ENCODE data around the gene PRDM16. TPM values are rescaled to one million over a fixed set of nuclear protein-coding genes. Genes with fewer than 3 reads are reported as not detected.

The PRDM16 gene
- polyA plus RNA-seq, 1 of the 3 experiments (the other 2 are of a cell fraction) = not detected

- Histone ChIP-seq H3K27ac (ENCODE audit: low read depth in 2 of 2, low read length in 1 of 2) (no peak overlapping the region), H3K9me2 (no peaks in the 10 kb centered on the region), H3K4me1 (ENCODE audit: control insufficient read depth in 1 of 2, insufficient read depth in 2 of 2, low read depth in 1 of 2, low read length in 1 of 2) (no peaks in the 10 kb centered on the region), H3K4me3 (ENCODE audit: low read depth in 2 of 2, low read length in 1 of 2) (no peak overlapping the region), H3F3A (replicated peaks; ENCODE audit: insufficient read depth) (no peaks in the 10 kb centered on the region), H3K79me2 (ENCODE audit: insufficient read depth) (no peaks in the 10 kb centered on the region), H3K36me3 (replicated peaks in 1 of 2; ENCODE audit: control insufficient read depth in 1 of 2, insufficient read depth in 2 of 2, low read length in 1 of 2) (no peaks in the 10 kb centered on the region), H3K4me2 (no peak overlapping the region), H4K20me1 (ENCODE audit: insufficient read depth) (no peaks in the 10 kb centered on the region), H3K9me3 (no peaks in the 10 kb centered on the region), H2AFZ (ENCODE audit: low read depth) (no peak overlapping the region), H3K27me3 (ENCODE audit: insufficient read depth) (no peaks in the 10 kb centered on the region), H3K9ac (no peak overlapping the region)
- TF ChIP-seq MAX (IDR thresholded peaks at IDR 0.05; ENCODE audit: low read depth) (no peak), MEF2A (IDR thresholded peaks at IDR 0.05; ENCODE audit: borderline replicate concordance, low read depth) (no peak), POLR2AphosphoS5 (IDR thresholded peaks at IDR 0.05; ENCODE audit: low read depth, low read length) (no peak), GABPA (IDR thresholded peaks at IDR 0.05; ENCODE audit: low read depth) (no peak), PBX3 (IDR thresholded peaks at IDR 0.05) (no peak)
- no peak for DNase-seq
- WGBS (ENCODE audit: low lambda C conversion rate) = 40% methylated on average over 6 of the region's 21 CpGs
- POLR2A ChIA-PET = no interaction called here
- CTCF ChIA-PET = no interaction called here
Observed at GRCh38 chr1:3187415-3188149, 118.6 kb downstream of the PRDM16 start.

GRCh38 chr1:3188150-3188971, 119.4 kb downstream of the PRDM16 start:
- H3K4me3 ChIP-seq (ENCODE audit: low read depth in 2 of 2, low read length in 1 of 2) = no peak overlapping the region
- no peaks in the 10 kb centered on the region for H3K27me3 ChIP-seq (ENCODE audit: insufficient read depth)
- H3K27ac ChIP-seq (ENCODE audit: low read depth in 2 of 2, low read length in 1 of 2) = no peak overlapping the region
- no peak overlapping the region for H3K9ac ChIP-seq
- H2AFZ ChIP-seq (ENCODE audit: low read depth) = no peak overlapping the region
- H3K36me3 ChIP-seq (replicated peaks in 1 of 2; ENCODE audit: control insufficient read depth in 1 of 2, insufficient read depth in 2 of 2, low read length in 1 of 2) = no peaks in the 10 kb centered on the region
- no peak for DNase-seq
- H3K9me3 ChIP-seq = no peaks in the 10 kb centered on the region
- TF ChIP-seq USF1 (IDR thresholded peaks at IDR 0.05; ENCODE audit: borderline replicate concordance, low read depth) = no peak
- no peak for TF ChIP-seq TEAD4 (IDR thresholded peaks at IDR 0.05; ENCODE audit: borderline replicate concordance, insufficient read depth)
- TF ChIP-seq POLR2AphosphoS5 (IDR thresholded peaks at IDR 0.05; ENCODE audit: low read depth, low read length) = no peak
- no peak for TF ChIP-seq EP300 (IDR thresholded peaks at IDR 0.05; ENCODE audit: borderline replicate concordance in 1 of 2, low read depth in 1 of 2, low read length in 1 of 2)
- no peak for TF ChIP-seq GATA2 (CRISPR knock-in tag; IDR thresholded peaks at IDR 0.05)
- TF ChIP-seq ELF1 (IDR thresholded peaks at IDR 0.05) = no peak
- no peak for TF ChIP-seq ZBTB33 (IDR thresholded peaks at IDR 0.05; ENCODE audit: borderline replicate concordance, low read depth)
- no peaks in the 10 kb centered on the region for H3K79me2 ChIP-seq (ENCODE audit: insufficient read depth)
- ChIA-PET POLR2A (no interaction called here), CTCF (no interaction called here)
- no peak overlapping the region for H3K4me2 ChIP-seq
- H4K20me1 ChIP-seq (ENCODE audit: insufficient read depth) = no peaks in the 10 kb centered on the region
- no peaks in the 10 kb centered on the region for H3K4me1 ChIP-seq (ENCODE audit: control insufficient read depth in 1 of 2, insufficient read depth in 2 of 2, low read depth in 1 of 2, low read length in 1 of 2)
- no peaks in the 10 kb centered on the region for H3F3A ChIP-seq (replicated peaks; ENCODE audit: insufficient read depth)
- no peaks in the 10 kb centered on the region for H3K9me2 ChIP-seq
- WGBS (ENCODE audit: low lambda C conversion rate) = 78% methylated on average over 29 of the region's 34 CpGs

All from SK-N-SH (cell line).